Esophagus muscularis mucosa (tissue), 4 donors: ENCODE measurements around the gene CLSTN1.

ENCODE experiments used
- EP300 ChIP-seq: sonication (generic); formaldehyde crosslinking; IDR thresholded peaks from one replicate; pipeline ENCODE4 v1.6.1; 2017; ENCODE audit warnings: antibody characterized with exemption
- POLR2A ChIP-seq: fragments of 450-650 bp; IDR thresholded peaks from one replicate; pipeline ENCODE4 v1.6.1; 2017; ENCODE audit warnings: antibody characterized with exemption, moderate library complexity, mild to moderate bottlenecking, low read depth
- POLR2AphosphoS5 ChIP-seq, 2 donors: sonication (generic); formaldehyde crosslinking; IDR thresholded peaks; one replicate each; pipeline ENCODE4 v1.6.1; 2017; ENCODE audit warnings: antibody characterized with exemption in 2 of 2
- TF ChIP-seq, protein P1 (sequence below), 3 experiments: fragments of 200-600 bp in 2 of 3; fragments of 450-650 bp in 1 of 3; sonication (generic) in 2 of 3; IDR thresholded peaks; one replicate each; pipeline ENCODE4 v1.5.1; 2017 to 2019; ENCODE audit warnings: antibody characterized with exemption in 3 of 3, mild to moderate bottlenecking in 2 of 3, moderate library complexity in 1 of 3

DNA sequence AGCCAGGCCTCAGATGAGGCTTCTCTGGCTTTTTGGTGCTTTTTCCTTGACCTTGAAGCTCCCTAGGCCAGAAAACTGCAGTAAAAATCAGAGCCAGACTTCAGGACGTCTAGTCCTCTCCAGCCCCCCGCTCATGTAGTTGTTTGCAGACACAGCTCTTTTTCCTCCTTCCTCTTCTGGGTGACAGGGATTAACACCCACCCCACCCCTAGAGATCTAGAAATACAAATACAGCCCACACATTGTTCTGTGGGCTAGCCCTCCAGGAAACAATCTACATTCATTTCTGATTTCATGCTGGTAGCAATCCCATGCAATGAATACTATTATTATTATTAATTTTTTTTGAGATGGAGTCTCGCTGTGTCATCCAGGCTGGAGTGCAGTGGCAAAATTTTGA is 9.9 kb upstream of the CLSTN1 start:
- TF ChIP-seq EP300: no peak
- TF ChIP-seq, protein P1, sequence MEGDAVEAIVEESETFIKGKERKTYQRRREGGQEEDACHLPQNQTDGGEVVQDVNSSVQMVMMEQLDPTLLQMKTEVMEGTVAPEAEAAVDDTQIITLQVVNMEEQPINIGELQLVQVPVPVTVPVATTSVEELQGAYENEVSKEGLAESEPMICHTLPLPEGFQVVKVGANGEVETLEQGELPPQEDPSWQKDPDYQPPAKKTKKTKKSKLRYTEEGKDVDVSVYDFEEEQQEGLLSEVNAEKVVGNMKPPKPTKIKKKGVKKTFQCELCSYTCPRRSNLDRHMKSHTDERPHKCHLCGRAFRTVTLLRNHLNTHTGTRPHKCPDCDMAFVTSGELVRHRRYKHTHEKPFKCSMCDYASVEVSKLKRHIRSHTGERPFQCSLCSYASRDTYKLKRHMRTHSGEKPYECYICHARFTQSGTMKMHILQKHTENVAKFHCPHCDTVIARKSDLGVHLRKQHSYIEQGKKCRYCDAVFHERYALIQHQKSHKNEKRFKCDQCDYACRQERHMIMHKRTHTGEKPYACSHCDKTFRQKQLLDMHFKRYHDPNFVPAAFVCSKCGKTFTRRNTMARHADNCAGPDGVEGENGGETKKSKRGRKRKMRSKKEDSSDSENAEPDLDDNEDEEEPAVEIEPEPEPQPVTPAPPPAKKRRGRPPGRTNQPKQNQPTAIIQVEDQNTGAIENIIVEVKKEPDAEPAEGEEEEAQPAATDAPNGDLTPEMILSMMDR (IDR thresholded peaks at IDR 0.05): no peak
- no peak for TF ChIP-seq POLR2A
- TF ChIP-seq POLR2AphosphoS5 (IDR thresholded peaks at IDR 0.05): no peak
